Measurements from ENCODE around the gene SUMO3. TPM values are rescaled to one million over a fixed set of nuclear protein-coding genes. Genes with fewer than 3 reads are reported as not detected.

The SUMO3 gene
- total and polyA plus RNA-seq, 7 donors, result 38.6 to 86.6 (median 62.1) TPM

GRCh38 chr21:44828362-44829056 lies 10.6 kb upstream of the SUMO3 start:
- TF ChIP-seq CTCF (IDR thresholded peaks at IDR 0.05), result no peak
- H3K9me3 ChIP-seq, result peaks cover 10% of the 10 kb centered on the region
- H3K27me3 ChIP-seq (ENCODE audit: insufficient read depth in 3 of 3, low read length in 2 of 3), result no peaks in the 10 kb centered on the region
- ATAC-seq (no peak), DNase-seq (no peak)
- no peak overlapping the region for H3K27ac ChIP-seq
- no peaks in the 10 kb centered on the region for H3K36me3 ChIP-seq (ENCODE audit: insufficient read depth in 1 of 2, low read depth in 1 of 2)
- H3K4me3 ChIP-seq, result no peak overlapping the region
- intact Hi-C loops (cut with DNase I), result no loop called here
- 82 to 88% (median 84%) methylated on average over 4 of the region's 4 CpGs for WGBS, 3 donors
- H3K4me1 ChIP-seq, result no peaks in the 10 kb centered on the region

- DNase-seq (no peak), ATAC-seq (no peak)
- no peaks in the 10 kb centered on the region for H3K27me3 ChIP-seq (ENCODE audit: insufficient read depth in 3 of 3, low read length in 2 of 3)
- peaks cover 13% of the 10 kb centered on the region for H3K9me3 ChIP-seq
- WGBS, 3 donors, result 90 to 94% (median 91%) methylated on average over 1 of the region's 1 CpG
- H3K4me1 ChIP-seq, result no peaks in the 10 kb centered on the region
- no peak overlapping the region for H3K4me3 ChIP-seq
- intact Hi-C loops (cut with DNase I), result no loop called here
- no peaks in the 10 kb centered on the region for H3K36me3 ChIP-seq (ENCODE audit: insufficient read depth in 1 of 2, low read depth in 1 of 2)
- no peak overlapping the region for H3K27ac ChIP-seq
- TF ChIP-seq CTCF (IDR thresholded peaks at IDR 0.05), result no peak
These were observed 5.4 kb upstream of the SUMO3 start for GRCh38 chr21:44823179-44823660.

GRCh38 chr21:44822484-44823178 lies 4.8 kb upstream of the SUMO3 start:
- Histone ChIP-seq H3K4me3 (no peak overlapping the region), H3K9me3 (peaks cover 9% of the 10 kb centered on the region), H3K4me1 (no peaks in the 10 kb centered on the region), H3K27ac (no peak overlapping the region), H3K36me3 (ENCODE audit: insufficient read depth in 1 of 2, low read depth in 1 of 2) (no peaks in the 10 kb centered on the region), H3K27me3 (ENCODE audit: insufficient read depth in 3 of 3, low read length in 2 of 3) (no peaks in the 10 kb centered on the region)
- DNase-seq (no peak), ATAC-seq (no peak)
- no peak for TF ChIP-seq CTCF (IDR thresholded peaks at IDR 0.05)
- 65 to 73% (median 69%) methylated on average over 5 of the region's 5 CpGs for WGBS, 3 donors
- intact Hi-C loops (cut with DNase I), result no loop called here

GRCh38 chr21:44820851-44821250 lies 3.0 kb upstream of the SUMO3 start:
- intact Hi-C loops (cut with DNase I), result no loop called here
- Histone ChIP-seq H3K27ac (no peak overlapping the region), H3K4me3 (no peak overlapping the region), H3K4me1 (peaks cover 11% of the 10 kb centered on the region), H3K27me3 (ENCODE audit: insufficient read depth in 3 of 3, low read length in 2 of 3) (no peaks in the 10 kb centered on the region), H3K9me3 (peaks cover 9% of the 10 kb centered on the region), H3K36me3 (ENCODE audit: insufficient read depth in 1 of 2, low read depth in 1 of 2) (no peaks in the 10 kb centered on the region)
- no peak for DNase-seq
- WGBS, 3 donors, result 60 to 63% (median 62%) methylated on average over 3 of the region's 3 CpGs
- no peak for TF ChIP-seq CTCF (IDR thresholded peaks at IDR 0.05)
- no peak for ATAC-seq

Data from psoas muscle (tissue), 8 donors.